Activated CD8-positive, alpha-beta T cell treated with anti-CD3 and anti-CD28 coated beads, Interleukin-2, amount 10 ng/mL, durations not matched to agents 7 days and 5 days (primary cell): ENCODE data around the gene MAMDC2. TPM values are rescaled to one million over a fixed set of nuclear protein-coding genes. Genes with fewer than 3 reads are reported as not detected.

Experiments
- ATAC-seq: fragments of 150-1000 bp; cut with Tn5 transposase; one replicate; pipeline ENCODE4 v1.10.0; 2021; ENCODE audit warnings: moderate library complexity
- CTCF ChIA-PET: fragments of 350-600 bp; sonication (Branson Sonifier 250); formaldehyde crosslinking; loops from one replicate; lab custom pipeline; 2021; ENCODE audit warnings: antibody characterized with exemption; lab: Charles Lee
- POLR2A ChIA-PET: fragments of 350-600 bp; sonication (Branson Sonifier 250); formaldehyde crosslinking; loops from one replicate; lab custom pipeline; 2021; ENCODE audit warnings: antibody characterized with exemption; lab: Charles Lee
- DNase-seq: peaks from one replicate; pipeline ENCODE4 v3.0.0-alpha.2; 2020
- H3K27ac Mint-ChIP-seq: one replicate; pipeline ENCODE4 v1.8.0; 2021; ENCODE audit warnings: mild to moderate bottlenecking, mixed read lengths
- H3K27me3 Mint-ChIP-seq: one replicate; pipeline ENCODE4 v1.8.0; 2021; ENCODE audit warnings: low read depth, mixed read lengths
- H3K36me3 Mint-ChIP-seq: one replicate; pipeline ENCODE4 v1.8.0; 2021; ENCODE audit warnings: low read depth, mixed read lengths
- H3K4me1 Mint-ChIP-seq: one replicate; pipeline ENCODE4 v1.8.0; 2021; ENCODE audit warnings: low read depth, mixed read lengths
- H3K4me3 Mint-ChIP-seq: one replicate; pipeline ENCODE4 v1.8.0; 2021; ENCODE audit warnings: mild to moderate bottlenecking, mixed read lengths
- H3K9me3 Mint-ChIP-seq: one replicate; pipeline ENCODE4 v1.8.0; 2022; ENCODE audit warnings: mixed read lengths; ENCODE audit not compliant: insufficient read depth
- total RNA-seq, 2 experiments: library from RNA; stranded (reverse); gene quantifications; one replicate each; pipeline ENCODE4 v1.2.3, GENCODE V29; 2021

The MAMDC2 gene
- total RNA-seq, 2 experiments from 2014 or later: not detected

DNA sequence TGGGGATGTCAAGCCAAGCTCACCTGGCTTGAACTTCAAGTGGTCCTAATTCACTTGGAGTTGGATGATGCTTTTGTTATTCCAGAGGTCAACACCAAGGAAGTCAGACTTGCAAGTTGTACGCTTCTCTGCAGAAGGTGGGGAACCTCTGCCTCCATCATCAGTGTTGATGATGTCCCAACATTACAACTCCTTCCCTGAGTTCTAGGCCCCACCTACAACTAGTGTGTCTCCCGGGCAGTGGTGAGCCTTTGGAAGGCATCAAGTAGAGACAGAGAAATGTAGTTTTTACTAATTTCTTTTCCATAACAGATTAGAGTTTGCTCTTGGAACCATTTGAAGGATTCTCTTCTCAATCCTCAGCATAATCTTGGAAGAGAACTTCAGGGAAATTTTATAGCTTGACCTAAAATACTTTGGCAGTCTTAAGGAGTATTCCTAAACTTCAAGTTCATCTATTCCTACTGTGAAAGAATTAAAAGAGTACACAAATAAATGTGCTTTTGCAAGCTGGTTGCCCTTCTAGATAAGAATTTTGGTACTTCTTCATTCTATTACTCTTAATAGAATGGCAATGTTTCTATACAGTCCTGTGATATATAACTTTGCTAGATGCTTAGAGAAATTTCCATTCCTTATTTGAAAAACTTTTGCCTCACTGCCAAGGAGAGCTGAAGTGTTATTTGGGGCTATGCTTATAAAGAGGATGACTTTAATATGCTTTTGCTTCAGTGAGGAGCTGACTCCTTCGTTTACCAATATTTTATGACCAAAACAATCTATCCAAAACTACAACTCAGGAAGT lies 12.0 kb downstream of the MAMDC2 start:
- DNase-seq: no peak
- H3K27ac Mint-ChIP-seq: no peak overlapping the region
- H3K4me3 Mint-ChIP-seq: no peak overlapping the region
- H3K27me3 Mint-ChIP-seq: peaks cover 17% of the 10 kb centered on the region
- H3K36me3 Mint-ChIP-seq: no peaks in the 10 kb centered on the region
- ATAC-seq: no peak
- ChIA-PET CTCF (interaction anchor here (2.3 kb wide), 1 partner anchor 57 kb away, joined by 7 read pairs; no protein-coding TSS in a partner anchor), POLR2A (no interaction called here)
- no peaks in the 10 kb centered on the region for H3K9me3 Mint-ChIP-seq
- H3K4me1 Mint-ChIP-seq: no peaks in the 10 kb centered on the region

DNA sequence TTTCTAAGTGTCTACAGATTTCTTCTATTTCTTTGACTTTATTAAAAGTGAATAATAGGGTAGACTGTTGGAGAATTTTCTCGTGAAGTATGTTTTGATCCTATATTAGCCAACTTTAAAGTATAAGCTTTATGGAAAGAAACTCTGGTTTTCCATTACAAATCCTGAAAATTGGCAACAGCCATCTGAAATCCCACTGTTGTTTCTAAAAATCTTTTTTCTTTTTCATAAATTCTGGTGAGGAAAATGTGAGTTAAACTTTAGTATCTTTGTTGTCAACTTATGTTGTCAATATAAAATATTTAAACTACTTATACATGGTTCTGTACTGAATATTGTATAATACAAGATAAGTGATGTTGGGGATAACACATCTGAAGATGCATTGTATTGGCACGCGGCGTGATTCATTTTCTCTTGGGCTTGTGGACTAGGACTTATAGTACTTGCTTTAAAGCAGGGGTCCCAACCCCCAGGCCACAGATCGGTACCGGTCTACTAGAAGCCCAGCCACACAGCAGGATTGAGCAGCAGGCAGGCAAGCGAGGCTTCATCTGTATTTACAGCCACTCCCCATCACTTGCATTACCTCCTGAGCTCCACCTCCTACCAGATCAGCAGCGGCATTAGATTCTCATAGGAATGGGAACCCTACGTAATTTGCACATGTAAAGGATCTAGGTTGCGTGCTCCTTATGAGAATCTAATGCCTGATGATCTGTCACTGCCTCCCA lies 12.7 kb downstream of the MAMDC2 start:
- POLR2A ChIA-PET: no interaction called here
- Mint-ChIP-seq H3K27ac (no peak overlapping the region), H3K4me3 (no peak overlapping the region), H3K27me3 (peaks cover 14% of the 10 kb centered on the region), H3K36me3 (no peaks in the 10 kb centered on the region), H3K4me1 (no peaks in the 10 kb centered on the region), H3K9me3 (no peaks in the 10 kb centered on the region)
- ATAC-seq: no peak
- CTCF ChIA-PET: interaction anchor here (2.3 kb wide), 1 partner anchor 57 kb away, joined by 7 read pairs; no protein-coding TSS in a partner anchor
- DNase-seq: no peak

DNA sequence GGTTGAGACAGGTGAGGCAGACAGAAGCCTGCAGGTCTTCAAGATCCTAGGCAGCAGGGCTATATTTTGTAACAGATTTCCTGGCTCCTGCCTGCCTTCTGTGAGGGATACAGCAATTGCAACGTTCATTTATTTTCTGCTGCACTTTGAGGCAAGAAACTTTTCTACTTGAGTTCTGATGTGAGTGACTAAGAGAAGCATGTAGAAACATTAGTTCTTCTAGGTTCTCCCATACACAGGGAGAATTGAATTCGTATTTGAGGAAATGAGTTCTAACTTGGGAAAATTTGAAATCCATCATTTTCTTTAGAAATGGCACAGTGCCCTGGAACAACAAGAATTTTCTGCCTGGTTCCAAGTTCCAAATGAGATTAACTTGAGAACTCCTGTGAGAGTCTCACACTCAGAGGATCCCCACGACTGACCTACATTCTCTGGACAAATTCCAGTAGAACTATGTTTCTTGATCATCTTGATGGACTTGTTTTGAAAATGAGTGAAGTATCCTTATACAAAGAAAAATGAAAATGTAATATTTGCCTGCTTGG lies 15.0 kb downstream of the MAMDC2 start:
- H3K4me1 Mint-ChIP-seq: no peaks in the 10 kb centered on the region
- DNase-seq (no peak), ATAC-seq (no peak)
- H3K27me3 Mint-ChIP-seq: peaks cover 7% of the 10 kb centered on the region
- H3K27ac Mint-ChIP-seq: no peak overlapping the region
- CTCF ChIA-PET: interaction anchor here (1.5 kb wide), 1 partner anchor 53 kb away, joined by 4 read pairs; no protein-coding TSS in a partner anchor
- no peak overlapping the region for H3K4me3 Mint-ChIP-seq
- H3K9me3 Mint-ChIP-seq: no peaks in the 10 kb centered on the region
- POLR2A ChIA-PET: no interaction called here
- no peaks in the 10 kb centered on the region for H3K36me3 Mint-ChIP-seq

DNA sequence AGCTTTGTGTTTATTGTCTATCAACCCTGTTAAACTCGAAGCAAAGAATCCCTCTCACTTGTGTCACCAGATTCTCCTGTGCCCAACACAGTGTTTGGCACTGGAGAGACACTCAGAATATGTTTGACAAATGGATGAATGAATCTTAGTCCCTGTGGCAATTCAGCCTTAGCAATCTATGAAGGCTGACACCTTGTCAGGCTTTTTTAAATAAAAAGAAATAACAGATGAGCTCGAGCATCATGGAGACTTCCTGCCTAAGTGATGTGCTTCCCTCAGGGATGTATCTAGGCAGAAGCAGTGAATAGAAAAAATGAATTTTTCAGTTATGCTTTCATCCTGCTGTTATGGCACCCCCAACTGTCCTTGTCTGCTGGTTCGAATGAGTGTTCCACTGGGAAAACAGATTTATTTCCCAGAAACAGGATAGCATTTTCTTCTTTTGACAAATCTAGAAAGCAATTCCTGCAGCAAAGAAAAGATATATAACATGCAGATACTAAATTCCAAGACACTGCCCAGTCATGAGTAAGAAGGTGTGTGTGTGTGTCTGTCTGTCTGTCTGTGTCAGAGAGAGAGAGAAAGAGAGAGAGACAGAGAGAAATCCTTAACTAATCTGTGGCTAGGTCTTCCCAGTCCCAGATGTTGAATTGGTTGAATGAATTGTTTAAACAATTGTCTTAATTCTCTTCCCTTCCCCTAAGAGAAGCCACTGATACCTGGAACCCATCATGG lies 16.7 kb downstream of the MAMDC2 start:
- ATAC-seq (no peak), DNase-seq (no peak)
- H3K27me3 Mint-ChIP-seq: peaks cover 3% of the 10 kb centered on the region
- no peaks in the 10 kb centered on the region for H3K4me1 Mint-ChIP-seq
- POLR2A ChIA-PET: no interaction called here
- H3K36me3 Mint-ChIP-seq: no peaks in the 10 kb centered on the region
- CTCF ChIA-PET: interaction anchor here (1.5 kb wide), 1 partner anchor 51 kb away, joined by 4 read pairs; no protein-coding TSS in a partner anchor
- no peak overlapping the region for H3K4me3 Mint-ChIP-seq
- H3K9me3 Mint-ChIP-seq: no peaks in the 10 kb centered on the region
- no peak overlapping the region for H3K27ac Mint-ChIP-seq

DNA sequence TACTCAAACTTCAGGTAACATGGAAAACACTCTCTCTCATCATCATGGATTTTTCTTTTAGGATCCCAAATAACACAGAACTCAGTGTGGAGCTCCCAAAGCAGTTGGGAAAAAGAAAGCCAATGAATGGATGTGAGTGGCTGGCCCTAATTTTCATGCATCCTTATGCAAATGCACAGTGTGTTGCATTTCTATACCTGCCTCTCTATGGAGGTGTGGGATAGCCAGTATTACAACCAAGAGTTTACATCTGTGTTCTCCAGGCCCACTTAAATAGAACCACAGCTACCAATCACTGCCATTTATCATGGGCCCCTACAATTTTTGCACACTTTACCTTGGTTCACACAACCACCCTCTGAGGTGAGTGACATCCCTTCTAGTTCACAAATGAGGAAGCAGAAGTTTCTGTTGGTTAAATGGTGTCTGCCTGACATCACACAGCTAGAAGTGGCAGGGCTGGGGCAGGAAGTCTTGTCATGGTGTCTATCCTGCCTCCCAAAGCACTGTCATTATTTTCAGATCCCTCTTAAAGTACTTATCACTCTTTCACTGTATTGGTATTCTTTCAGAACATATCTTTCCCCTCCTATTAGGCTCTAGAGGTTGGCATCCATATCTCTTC lies 17.3 kb downstream of the MAMDC2 start:
- CTCF ChIA-PET: no interaction called here
- no peak for DNase-seq
- no peak for ATAC-seq
- Mint-ChIP-seq H3K4me3 (no peak overlapping the region), H3K27ac (no peak overlapping the region), H3K9me3 (no peaks in the 10 kb centered on the region), H3K27me3 (peaks cover 3% of the 10 kb centered on the region), H3K36me3 (no peaks in the 10 kb centered on the region), H3K4me1 (no peaks in the 10 kb centered on the region)
- POLR2A ChIA-PET: no interaction called here

DNA sequence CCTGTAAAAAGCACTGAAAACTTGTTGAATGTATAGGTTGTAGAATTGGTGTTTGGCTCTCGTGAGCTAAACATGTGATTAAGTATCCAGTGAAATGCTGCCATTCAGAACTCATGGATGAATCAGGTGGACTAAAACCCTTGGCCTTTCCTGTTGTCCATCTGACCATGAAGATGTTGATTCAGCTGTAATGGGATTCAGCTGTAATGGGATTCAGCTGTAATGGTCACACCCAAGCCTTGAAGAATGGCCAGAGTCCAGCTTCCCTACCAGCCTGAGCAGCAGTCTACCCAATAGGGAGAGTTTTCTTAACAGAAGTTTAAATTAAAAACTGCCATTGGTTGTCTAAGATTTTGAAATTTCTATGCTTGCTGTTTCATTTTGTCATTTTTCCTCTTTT lies 18.1 kb downstream of the MAMDC2 start:
- H3K4me3 Mint-ChIP-seq: no peak overlapping the region
- H3K27ac Mint-ChIP-seq: no peak overlapping the region
- no peaks in the 10 kb centered on the region for H3K36me3 Mint-ChIP-seq
- H3K27me3 Mint-ChIP-seq: peaks cover 3% of the 10 kb centered on the region
- no peaks in the 10 kb centered on the region for H3K9me3 Mint-ChIP-seq
- no peaks in the 10 kb centered on the region for H3K4me1 Mint-ChIP-seq
- POLR2A ChIA-PET: no interaction called here
- DNase-seq (no peak), ATAC-seq (no peak)
- CTCF ChIA-PET: interaction anchor here (1.7 kb wide), 1 partner anchor 49 kb away, joined by 5 read pairs; no protein-coding TSS in a partner anchor

DNA sequence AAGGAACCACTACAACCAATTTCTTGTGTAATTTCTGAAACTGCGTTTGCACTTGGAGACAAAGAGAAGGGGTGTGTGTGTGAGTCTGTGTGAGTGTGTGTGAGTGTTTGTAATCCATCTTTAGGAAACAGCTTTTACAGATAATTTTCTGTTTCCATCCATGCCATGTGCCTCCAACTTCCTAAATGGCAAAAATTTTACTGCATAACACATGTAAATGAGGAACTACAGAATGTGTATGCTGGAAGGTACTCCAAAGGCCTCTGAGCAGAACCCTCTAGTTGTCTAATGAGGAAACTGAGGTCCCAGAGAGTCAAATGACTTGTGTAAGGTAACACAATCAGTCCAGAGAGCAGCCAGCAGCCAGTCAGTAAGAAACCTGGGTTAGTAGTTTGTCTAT lies 20.8 kb downstream of the MAMDC2 start:
- DNase-seq (no peak), ATAC-seq (no peak)
- no peaks in the 10 kb centered on the region for H3K9me3 Mint-ChIP-seq
- no peak overlapping the region for H3K4me3 Mint-ChIP-seq
- no peaks in the 10 kb centered on the region for H3K4me1 Mint-ChIP-seq
- ChIA-PET CTCF (no interaction called here), POLR2A (no interaction called here)
- H3K27ac Mint-ChIP-seq: no peak overlapping the region
- H3K27me3 Mint-ChIP-seq: peaks cover 10% of the 10 kb centered on the region
- no peaks in the 10 kb centered on the region for H3K36me3 Mint-ChIP-seq

DNA sequence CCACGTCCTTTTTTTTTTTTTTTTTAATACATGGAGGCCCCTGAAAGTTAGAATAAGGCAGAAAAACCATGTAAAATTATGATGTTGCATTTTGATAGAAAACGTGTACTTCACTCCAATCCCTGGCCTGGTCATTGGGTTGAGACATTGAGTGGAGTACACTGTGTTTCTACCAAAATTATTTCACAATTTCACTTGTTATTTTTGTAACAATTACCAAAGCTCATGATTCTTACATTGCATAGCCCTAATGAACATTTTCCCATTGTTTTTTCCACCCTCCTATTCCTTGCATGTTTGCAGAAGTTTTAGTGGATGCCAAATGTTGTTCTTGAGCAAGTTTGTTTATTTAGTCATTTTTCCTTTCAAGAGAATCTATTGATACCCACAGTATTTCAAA lies 21.9 kb downstream of the MAMDC2 start:
- H3K36me3 Mint-ChIP-seq: no peaks in the 10 kb centered on the region
- POLR2A ChIA-PET: no interaction called here
- no peak overlapping the region for H3K27ac Mint-ChIP-seq
- no peaks in the 10 kb centered on the region for H3K9me3 Mint-ChIP-seq
- H3K4me1 Mint-ChIP-seq: no peaks in the 10 kb centered on the region
- CTCF ChIA-PET: no interaction called here
- no peak overlapping the region for H3K4me3 Mint-ChIP-seq
- peaks cover 10% of the 10 kb centered on the region for H3K27me3 Mint-ChIP-seq
- DNase-seq (no peak), ATAC-seq (no peak)

DNA sequence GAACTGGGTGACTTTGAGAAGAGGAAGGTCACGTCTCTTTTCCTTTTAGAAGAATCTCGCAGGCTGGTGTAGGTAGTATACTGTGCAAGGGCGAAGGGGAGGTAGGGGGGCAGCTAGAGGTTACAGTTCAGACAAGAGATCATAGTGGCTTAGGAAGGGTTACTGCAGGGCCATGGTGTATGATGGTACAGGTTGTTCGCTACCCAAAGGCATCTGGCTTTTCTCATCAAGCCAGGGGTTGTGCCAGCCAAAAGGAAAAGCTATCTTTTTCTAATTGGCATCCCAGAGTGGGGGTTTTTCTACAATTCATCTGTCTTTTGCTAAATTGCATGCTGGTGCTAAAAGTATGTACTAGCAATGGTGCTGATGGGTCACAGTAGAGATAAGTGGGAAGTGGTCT lies 22.8 kb downstream of the MAMDC2 start:
- Mint-ChIP-seq H3K27ac (no peak overlapping the region), H3K36me3 (no peaks in the 10 kb centered on the region), H3K4me3 (no peak overlapping the region), H3K9me3 (no peaks in the 10 kb centered on the region), H3K27me3 (peaks cover 10% of the 10 kb centered on the region), H3K4me1 (no peaks in the 10 kb centered on the region)
- DNase-seq (no peak), ATAC-seq (no peak)
- ChIA-PET POLR2A (no interaction called here), CTCF (interaction anchor here (1.6 kb wide), 1 partner anchor 44 kb away, joined by 4 read pairs; no protein-coding TSS in a partner anchor)

DNA sequence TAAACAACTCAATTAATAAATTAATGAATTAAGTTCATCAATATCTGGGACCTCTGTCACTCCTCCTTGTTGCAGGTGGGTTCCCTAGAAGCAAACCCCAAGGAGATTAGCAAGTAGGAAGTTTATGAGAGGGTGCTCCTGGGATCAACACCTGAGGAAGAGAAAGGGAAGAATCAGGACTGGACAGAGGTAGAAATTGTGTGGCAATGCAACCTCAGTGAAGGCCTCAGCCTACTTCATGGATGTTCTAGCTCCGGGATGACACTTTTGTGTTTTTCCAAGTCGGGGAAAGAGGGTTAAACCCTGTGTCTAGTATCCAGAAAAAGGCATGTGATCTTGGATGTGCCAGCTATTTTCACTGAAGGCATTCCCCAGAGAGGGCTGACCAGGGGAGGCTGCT lies 23.2 kb downstream of the MAMDC2 start:
- ChIA-PET POLR2A (no interaction called here), CTCF (interaction anchor here (1.6 kb wide), 1 partner anchor 44 kb away, joined by 4 read pairs; no protein-coding TSS in a partner anchor)
- ATAC-seq (no peak), DNase-seq (no peak)
- no peaks in the 10 kb centered on the region for H3K36me3 Mint-ChIP-seq
- peaks cover 10% of the 10 kb centered on the region for H3K27me3 Mint-ChIP-seq
- H3K4me3 Mint-ChIP-seq: no peak overlapping the region
- no peaks in the 10 kb centered on the region for H3K4me1 Mint-ChIP-seq
- no peak overlapping the region for H3K27ac Mint-ChIP-seq
- H3K9me3 Mint-ChIP-seq: no peaks in the 10 kb centered on the region

DNA sequence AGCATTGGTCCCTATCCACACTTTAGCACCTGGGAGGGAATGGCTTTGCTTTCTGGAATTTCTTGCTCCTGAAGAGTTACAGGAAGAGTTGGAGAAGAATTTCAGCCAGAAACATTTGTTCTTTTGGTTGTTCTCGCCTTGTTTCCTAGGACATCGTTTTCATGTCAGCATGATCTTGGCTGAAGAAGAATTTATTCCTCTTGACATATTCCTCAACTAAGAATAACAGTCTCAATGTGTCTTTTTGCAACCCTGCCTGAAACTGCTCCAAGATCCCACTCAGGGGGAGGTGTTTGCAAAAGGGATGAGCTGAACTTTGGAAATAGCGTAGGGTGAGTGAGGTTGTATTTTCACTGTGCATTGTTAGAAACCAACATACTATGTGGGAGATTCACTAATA lies 26.1 kb downstream of the MAMDC2 start:
- Mint-ChIP-seq H3K27ac (no peak overlapping the region), H3K9me3 (no peaks in the 10 kb centered on the region), H3K27me3 (peaks cover 7% of the 10 kb centered on the region), H3K36me3 (no peaks in the 10 kb centered on the region), H3K4me1 (no peaks in the 10 kb centered on the region), H3K4me3 (no peak overlapping the region)
- DNase-seq: no peak
- CTCF ChIA-PET: no interaction called here
- POLR2A ChIA-PET: no interaction called here
- ATAC-seq: no peak
